ENCODE data around the gene CTRL.
A peak's percentile ranks its signal among the peaks of the same experiment; 100 is the strongest.
"Not testable (repeated sequence)": the region's sequence is repeated elsewhere in the genome, so short reads cannot be mapped to it uniquely, and the experiment has no call there.

Gene CTRL

GRCh38 chr16:67927131-67927941 lies 4.3 kb downstream of the CTRL start:
- DNase-seq, result no peak

- peak in 39 of 58 donors; percentile 20 to 70 (median 42) for DNase-seq
These were observed 5.4 kb downstream of the CTRL start for GRCh38 chr16:67926181-67926750.

GRCh38 chr16:67924140-67924906 lies 7.3 kb downstream of the CTRL start:
- peak in 2 of 58 donors; percentile 16 to 41 for DNase-seq

GRCh38 chr16:67923414-67924116 lies 8.1 kb downstream of the CTRL start:
- peak in 22 of 58 donors; percentile 19 to 58 (median 36) for DNase-seq

GRCh38 chr16:67922740-67923139 lies 8.9 kb downstream of the CTRL start:
- no peak for DNase-seq

GRCh38 chr16:67922221-67922620 lies 9.4 kb downstream of the CTRL start:
- peak in 2 of 58 donors; percentile 17 to 42 for DNase-seq

- DNase-seq, result no peak
These were observed 11.9 kb downstream of the CTRL start for GRCh38 chr16:67919622-67920221.

GRCh38 chr16:67917852-67918236 lies 13.8 kb downstream of the CTRL start:
- DNase-seq, result peak in 9 of 58 donors; percentile 21 to 62 (median 54)

- DNase-seq, result peak in 49 of 58 donors; percentile 23 to 83 (median 57)
These were observed 14.4 kb downstream of the CTRL start for GRCh38 chr16:67917140-67917851.

GRCh38 chr16:67915831-67916723 lies 15.6 kb downstream of the CTRL start:
- no peak for DNase-seq

- DNase-seq, result not testable (repeated sequence)
These were observed 16.2 kb downstream of the CTRL start for GRCh38 chr16:67915496-67915769.

- DNase-seq, result no peak
These were observed 16.7 kb downstream of the CTRL start for GRCh38 chr16:67914758-67915495.

GRCh38 chr16:67910158-67910557 lies 21.5 kb downstream of the CTRL start:
- DNase-seq, result peak in 53 of 58 donors; percentile 9 to 94 (median 71)

- no peak for DNase-seq
These were observed 22.5 kb downstream of the CTRL start for GRCh38 chr16:67909056-67909742.

GRCh38 chr16:67907397-67908180 lies 24.1 kb downstream of the CTRL start:
- no peak for DNase-seq

GRCh38 chr16:67902831-67903230 lies 28.8 kb downstream of the CTRL start:
- no peak for DNase-seq

GRCh38 chr16:67901734-67902133 lies 29.9 kb downstream of the CTRL start:
- no peak for DNase-seq
